H1 (cell line): ENCODE measurements around the gene TSKS. TPM values are rescaled to one million over a fixed set of nuclear protein-coding genes. Genes with fewer than 3 reads are reported as not detected.

Source experiments
- BACH1 ChIP-seq: IDR thresholded peaks from 2 replicates; pipeline ENCODE4 v1.6.1; 2012; ENCODE audit warnings: low read length, improper control_type of control experiment
- BRCA1 ChIP-seq: IDR thresholded peaks from 2 replicates; pipeline ENCODE4 v1.6.1; 2012; ENCODE audit warnings: low read depth, low read length, improper control_type of control experiment
- CEBPB ChIP-seq: IDR thresholded peaks from 2 replicates; pipeline ENCODE4 v1.6.1; 2012; ENCODE audit warnings: low read depth, low read length
- POU5F1 ChIP-seq: IDR thresholded peaks from 2 replicates; pipeline ENCODE4 v1.6.1; 2011; ENCODE audit warnings: low read depth, mild to moderate bottlenecking, low read length, moderate library complexity
- RXRA ChIP-seq: IDR thresholded peaks from 2 replicates; pipeline ENCODE4 v1.6.1; 2011; ENCODE audit warnings: low read depth, mild to moderate bottlenecking, low read length, moderate library complexity; ENCODE audit not compliant: insufficient read depth
- SP2 ChIP-seq: IDR thresholded peaks from 2 replicates; pipeline ENCODE4 v1.6.1; 2012; ENCODE audit warnings: mild to moderate bottlenecking, low read length, inconsistent platforms
- SUZ12 ChIP-seq: fragments of 200-600 bp; sonication (generic); IDR thresholded peaks from 2 replicates; pipeline ENCODE4 v1.6.1; 2012; ENCODE audit warnings: mild to moderate bottlenecking, inconsistent platforms, low read length, moderate library complexity, mixed read lengths
- TBP ChIP-seq: IDR thresholded peaks from 2 replicates; pipeline ENCODE4 v1.6.1; 2011; ENCODE audit warnings: low read depth, low read length, improper control_type of control experiment
- TCF12 ChIP-seq: IDR thresholded peaks from 2 replicates; pipeline ENCODE4 v1.6.1; 2011; ENCODE audit warnings: low read depth, mild to moderate bottlenecking, low read length
- USF2 ChIP-seq: IDR thresholded peaks from 2 replicates; pipeline ENCODE4 v1.6.1; 2011; ENCODE audit warnings: low read length, improper control_type of control experiment
- ZNF274 ChIP-seq: IDR thresholded peaks from 2 replicates; pipeline ENCODE4 v1.7.0; 2012; ENCODE audit warnings: low read length, borderline replicate concordance; ENCODE audit errors: extremely low read depth
- polyA plus RNA-seq, 7 experiments: library from polyadenylated mRNA; depleted of rRNA in 3 of 7; stranded (reverse) in 5 of 7; unstranded in 2 of 7; fragments of >200 nt in 5 of 7; fragments of 200-250 nt in 2 of 7; gene quantifications; 1 replicate in 5 of 7; 2 replicates in 1 of 7; 4 replicates in 1 of 7; pipeline versions ENCODE4 v1.2.1 to v1.2.3, GENCODE V29; 2011 to 2013; ENCODE audit warnings: missing spikeins in 2 of 7, mixed read lengths in 2 of 7
- total RNA-seq: library from RNA; stranded (reverse); fragmentation: NEBNext Ultra II Directional; extraction: Animal tissue kit (Norgen Biotek cat#: 25700); gene quantifications from 2 replicates; pipeline ENCODE4 v1.2.1, GENCODE V29; 2021

The TSKS gene
- total and polyA plus RNA-seq, 2 of the 8 experiments (the other 6 are each of a cell fraction or from before 2014, with no cell fraction given), result 0.21 TPM; not detected in 1

GRCh38 chr19:49771674-49772139, 8.6 kb upstream of the TSKS start (continued):
- TF ChIP-seq TBP (no peak), USF2 (no peak), SUZ12 (no peak), TCF12 (no peak), CEBPB (no peak), BACH1 (no peak), POU5F1 (no peak), SP2 (no peak), BRCA1 (no peak), ZNF274 (no peak), RXRA (no peak)
- TF ChIP-seq, all 59 proteins: peak for 0
